Fibroblast of pulmonary artery (primary cell): ENCODE data around the gene TENM3.

Source experiments
- DNase-seq: peaks from one replicate; pipeline ENCODE4 v3.0.0-alpha.2; 2010; ENCODE audit warnings: low read depth
- H3K4me3 ChIP-seq: replicated peaks from 2 replicates; pipeline ENCODE4 v1.5.1; 2011; ENCODE audit warnings: low read depth, mild to moderate bottlenecking, control low read depth, low read length, moderate library complexity
- TF ChIP-seq, protein P1 (sequence below): IDR thresholded peaks from 2 replicates; pipeline ENCODE4 v1.5.1; 2011; ENCODE audit warnings: mild to moderate bottlenecking, control low read depth, low read length, inconsistent platforms; ENCODE audit errors: missing control alignments

TENM3 gene

DNA sequence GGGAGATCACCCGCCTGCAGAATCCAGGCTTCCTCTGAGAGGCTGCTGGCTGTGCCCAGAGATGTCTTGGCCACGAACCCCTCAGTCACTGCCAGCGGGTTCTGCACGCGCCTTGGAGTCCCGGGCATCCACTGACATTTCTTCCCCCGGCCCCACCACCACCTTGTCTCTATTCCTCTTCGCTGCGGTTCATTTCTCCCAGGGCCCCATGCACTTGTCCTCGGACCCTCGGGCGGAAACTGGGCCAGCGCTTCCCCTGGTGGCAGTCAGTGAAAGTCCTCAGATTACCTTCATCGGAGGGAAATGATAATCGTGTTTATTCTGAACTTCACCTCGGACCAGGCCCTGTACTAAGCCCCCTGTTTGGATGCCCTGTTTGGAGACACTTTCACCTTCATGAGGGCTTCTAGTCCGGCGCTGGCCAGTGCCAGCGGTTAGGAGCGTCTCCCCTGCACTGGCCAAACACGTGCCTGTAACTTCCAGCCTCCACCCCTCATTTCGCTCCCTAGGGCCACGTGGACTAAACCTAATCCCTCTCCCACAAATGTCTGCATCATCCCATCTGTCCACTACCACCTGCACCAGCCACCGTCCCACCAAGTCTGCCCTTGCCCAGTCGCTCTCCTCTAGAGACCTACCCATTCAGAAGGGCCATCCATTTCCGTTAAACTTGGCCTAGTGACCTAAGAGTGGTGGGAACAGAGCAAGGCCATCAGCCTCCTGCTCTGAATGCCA, 592.0 kb downstream of the TENM3 start:
- no peak overlapping the region for H3K4me3 ChIP-seq
- TF ChIP-seq, protein P1, sequence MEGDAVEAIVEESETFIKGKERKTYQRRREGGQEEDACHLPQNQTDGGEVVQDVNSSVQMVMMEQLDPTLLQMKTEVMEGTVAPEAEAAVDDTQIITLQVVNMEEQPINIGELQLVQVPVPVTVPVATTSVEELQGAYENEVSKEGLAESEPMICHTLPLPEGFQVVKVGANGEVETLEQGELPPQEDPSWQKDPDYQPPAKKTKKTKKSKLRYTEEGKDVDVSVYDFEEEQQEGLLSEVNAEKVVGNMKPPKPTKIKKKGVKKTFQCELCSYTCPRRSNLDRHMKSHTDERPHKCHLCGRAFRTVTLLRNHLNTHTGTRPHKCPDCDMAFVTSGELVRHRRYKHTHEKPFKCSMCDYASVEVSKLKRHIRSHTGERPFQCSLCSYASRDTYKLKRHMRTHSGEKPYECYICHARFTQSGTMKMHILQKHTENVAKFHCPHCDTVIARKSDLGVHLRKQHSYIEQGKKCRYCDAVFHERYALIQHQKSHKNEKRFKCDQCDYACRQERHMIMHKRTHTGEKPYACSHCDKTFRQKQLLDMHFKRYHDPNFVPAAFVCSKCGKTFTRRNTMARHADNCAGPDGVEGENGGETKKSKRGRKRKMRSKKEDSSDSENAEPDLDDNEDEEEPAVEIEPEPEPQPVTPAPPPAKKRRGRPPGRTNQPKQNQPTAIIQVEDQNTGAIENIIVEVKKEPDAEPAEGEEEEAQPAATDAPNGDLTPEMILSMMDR: no peak
- no peak for DNase-seq

DNA sequence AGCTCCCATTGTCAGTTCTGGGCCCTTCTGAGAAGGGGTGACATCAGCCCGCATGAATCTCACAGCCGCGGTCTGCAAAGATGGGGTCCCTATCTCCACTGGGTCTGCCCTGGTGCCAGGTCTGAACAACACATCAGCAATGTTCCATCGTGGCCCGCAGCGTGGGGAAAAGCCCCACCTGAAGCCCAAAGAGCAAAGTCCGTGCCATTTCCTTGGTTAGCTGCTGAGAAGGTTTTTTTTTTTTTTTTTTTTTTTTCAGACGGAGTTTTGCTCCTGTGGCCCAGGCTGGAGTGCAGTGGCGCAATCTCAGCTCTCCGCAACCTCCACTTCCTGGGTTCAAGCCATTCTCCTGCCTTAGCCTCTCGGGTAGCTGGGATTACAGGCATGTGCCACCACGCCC, 594.6 kb downstream of the TENM3 start:
- no peak overlapping the region for H3K4me3 ChIP-seq
- TF ChIP-seq, protein P1: no peak
- no peak for DNase-seq

GRCh38 chr4:182838535-182838934, 595.3 kb downstream of the TENM3 start:
- TF ChIP-seq, protein P1: no peak
- H3K4me3 ChIP-seq: no peak overlapping the region
- no peak for DNase-seq

- H3K4me3 ChIP-seq: no peak overlapping the region
- DNase-seq: no peak
- TF ChIP-seq, protein P1: no peak
Observed at GRCh38 chr4:182839256-182839655, 596.1 kb downstream of the TENM3 start.

GRCh38 chr4:182840108-182840507, 596.9 kb downstream of the TENM3 start:
- no peak overlapping the region for H3K4me3 ChIP-seq
- no peak for DNase-seq

GRCh38 chr4:182842104-182842600, 599.0 kb downstream of the TENM3 start:
- no peak for DNase-seq
- TF ChIP-seq, protein P1: no peak
- no peak overlapping the region for H3K4me3 ChIP-seq

More at GRCh38 chr4:182840108-182840507, 596.9 kb downstream of the TENM3 start:
- TF ChIP-seq, protein P1: no peak
